T-helper 2 cell treated with Interferon-gamma antibody and Interleukin-4, amounts not matched to agents 100 ng/mL and 5 ng/mL, for 36 hours (primary cell): ENCODE data around the gene CHST7. TPM values are rescaled to one million over a fixed set of nuclear protein-coding genes. Genes with fewer than 3 reads are reported as not detected.

ENCODE experiments used
- intact Hi-C: fragments of 100-400 bp; cut with micrococcal nuclease; formaldehyde crosslinking; loops from one replicate; pipeline ENCODE4 v1.15.1; 2023
- total RNA-seq: library from RNA; stranded (reverse); gene quantifications from 2 replicates; pipeline ENCODE4 v1.2.3, GENCODE V29; 2022

Gene CHST7
- total RNA-seq, 1 donor from 2014 or later, result 5.5 TPM

DNA sequence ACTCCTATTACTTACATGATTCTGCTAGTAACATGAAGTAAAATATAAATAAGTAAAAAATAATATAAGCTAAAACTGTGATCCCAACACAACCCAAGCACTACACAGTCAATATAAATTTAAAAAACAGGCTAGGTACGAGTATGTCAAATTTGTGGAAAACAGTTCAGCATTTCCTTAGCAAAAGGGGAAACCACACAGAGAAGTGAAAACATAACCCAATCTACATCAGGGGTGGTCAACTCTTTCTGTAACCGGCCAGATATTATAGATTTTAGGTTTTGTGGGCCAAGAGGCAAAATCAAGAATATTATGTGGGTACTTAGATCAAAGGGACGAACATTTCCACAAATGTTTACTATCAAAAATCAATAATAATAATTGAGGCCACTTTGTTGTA is 70.1 kb downstream of the CHST7 start:
- intact Hi-C loops, result loop anchor here (2.0 to 10.0 kb wide), 2 partner anchors 69 to 151 kb away; no protein-coding TSS in a partner anchor

DNA sequence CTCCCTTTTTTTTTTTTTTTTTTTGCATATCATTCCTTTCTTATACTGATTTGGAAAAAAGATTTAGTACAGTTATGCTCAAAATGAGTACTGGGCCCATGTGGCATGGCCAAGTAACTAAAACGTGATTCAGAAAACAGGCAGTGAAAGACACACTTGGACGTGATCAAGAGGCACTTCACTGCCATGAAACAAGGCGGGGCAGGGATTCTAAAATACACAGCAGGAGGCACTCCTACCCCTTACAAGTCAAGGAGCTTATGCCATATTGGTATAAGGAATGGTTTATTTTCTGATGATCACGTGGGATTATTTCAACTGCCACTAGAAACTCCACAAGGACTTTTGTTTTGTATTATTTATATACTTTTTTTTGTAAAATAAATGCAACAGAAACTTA is 72.0 kb downstream of the CHST7 start:
- intact Hi-C loops, result loop anchor here (10.0 kb wide), 1 partner anchor 149 kb away; no protein-coding TSS in a partner anchor

- intact Hi-C loops, result loop anchor here (10.0 kb wide), 1 partner anchor 148 kb away; no protein-coding TSS in a partner anchor
Measured at GRCh38 chrX:46647251-46647650, 73.7 kb downstream of the CHST7 start.

Other genes with a start within 250 kb of the CHST7 start
- gene ZNF674, start 28.3 kb upstream of the CHST7 start, total RNA-seq, result 4.1 and 4.7 TPM in 2 replicates
- 20.3 and 22.5 TPM in 2 replicates for gene SLC9A7, start 185.4 kb downstream of the CHST7 start, total RNA-seq